Activated naive CD4-positive, alpha-beta T cell treated with anti-CD3 and anti-CD28 coated beads, Interleukin-2, amount 10 ng/mL, durations not matched to agents 7 days and 5 days (primary cell): Measurements from ENCODE around the gene TNNI3.

Experiments used
- CTCF ChIA-PET: fragments of 350-600 bp; sonication (Branson Sonifier 250); formaldehyde crosslinking; loops from one replicate; lab custom pipeline; 2021; ENCODE audit warnings: antibody characterized with exemption; lab: Charles Lee
- DNase-seq: peaks from one replicate; pipeline ENCODE4 v3.0.0-alpha.2; 2020
- H3K27ac Mint-ChIP-seq: one replicate; pipeline ENCODE4 v1.8.0; 2021; ENCODE audit warnings: mild to moderate bottlenecking, moderate library complexity, mixed read lengths
- H3K27me3 Mint-ChIP-seq: one replicate; pipeline ENCODE4 v1.8.0; 2021; ENCODE audit warnings: mild to moderate bottlenecking, mixed read lengths
- H3K36me3 Mint-ChIP-seq: one replicate; pipeline ENCODE4 v1.8.0; 2021; ENCODE audit warnings: mixed read lengths
- H3K4me1 Mint-ChIP-seq: one replicate; pipeline ENCODE4 v1.8.0; 2021; ENCODE audit warnings: mixed read lengths
- H3K4me3 Mint-ChIP-seq: one replicate; pipeline ENCODE4 v1.8.0; 2021; ENCODE audit warnings: mild to moderate bottlenecking, moderate library complexity, mixed read lengths
- H3K9me3 Mint-ChIP-seq: one replicate; pipeline ENCODE4 v1.8.0; 2021; ENCODE audit warnings: mixed read lengths

TNNI3 gene

DNA sequence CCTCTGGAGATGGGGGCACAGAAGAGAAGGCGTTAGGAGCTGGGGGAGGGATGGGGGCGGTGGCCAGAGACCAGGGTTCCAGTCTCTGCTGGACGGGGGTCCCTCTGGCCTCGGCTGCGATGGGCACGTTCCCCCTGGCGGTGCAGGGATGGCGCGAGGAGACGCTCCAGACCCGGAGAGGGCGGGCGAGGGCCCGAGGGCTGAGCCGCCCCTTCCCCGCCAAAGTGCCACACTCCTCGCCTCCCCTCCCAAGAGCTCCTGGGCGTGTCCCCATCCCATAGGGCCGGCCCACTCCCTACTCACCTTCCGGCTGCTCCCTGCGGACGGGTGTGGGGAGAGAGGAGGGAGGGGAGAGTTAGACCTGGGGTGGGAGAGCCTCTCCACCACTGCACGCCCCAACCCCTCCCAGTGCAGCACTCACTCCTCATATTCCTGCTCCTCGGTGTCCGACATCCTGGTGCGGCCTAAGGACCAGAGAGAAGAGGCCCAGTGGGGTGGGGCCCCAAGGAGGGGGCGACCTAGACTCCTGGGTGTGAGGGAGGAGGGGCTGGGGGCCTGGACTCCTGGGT is 10.7 kb downstream of the TNNI3 start:
- peaks cover 6% of the 10 kb centered on the region for H3K9me3 Mint-ChIP-seq
- no peaks in the 10 kb centered on the region for H3K36me3 Mint-ChIP-seq
- H3K27ac Mint-ChIP-seq = no peak overlapping the region
- DNase-seq = no peak
- H3K4me1 Mint-ChIP-seq = peaks cover 8% of the 10 kb centered on the region
- peaks cover 93% of the 10 kb centered on the region for H3K27me3 Mint-ChIP-seq
- CTCF ChIA-PET = interaction anchor here (2.5 kb wide), 1 partner anchor 13 kb away, joined by 16 read pairs; no protein-coding TSS in a partner anchor
- no peak overlapping the region for H3K4me3 Mint-ChIP-seq

GRCh38 chr19:55146078-55146704 is 11.3 kb downstream of the TNNI3 start:
- H3K4me1 Mint-ChIP-seq = peaks cover 9% of the 10 kb centered on the region
- H3K27me3 Mint-ChIP-seq = peaks cover 93% of the 10 kb centered on the region
- no peak overlapping the region for H3K4me3 Mint-ChIP-seq
- H3K36me3 Mint-ChIP-seq = no peaks in the 10 kb centered on the region
- H3K9me3 Mint-ChIP-seq = no peaks in the 10 kb centered on the region
- no peak overlapping the region for H3K27ac Mint-ChIP-seq
- peak; percentile 43 for DNase-seq
- CTCF ChIA-PET = interaction anchor here (2.5 kb wide), 1 partner anchor 14 kb away, joined by 16 read pairs; no protein-coding TSS in a partner anchor

DNA sequence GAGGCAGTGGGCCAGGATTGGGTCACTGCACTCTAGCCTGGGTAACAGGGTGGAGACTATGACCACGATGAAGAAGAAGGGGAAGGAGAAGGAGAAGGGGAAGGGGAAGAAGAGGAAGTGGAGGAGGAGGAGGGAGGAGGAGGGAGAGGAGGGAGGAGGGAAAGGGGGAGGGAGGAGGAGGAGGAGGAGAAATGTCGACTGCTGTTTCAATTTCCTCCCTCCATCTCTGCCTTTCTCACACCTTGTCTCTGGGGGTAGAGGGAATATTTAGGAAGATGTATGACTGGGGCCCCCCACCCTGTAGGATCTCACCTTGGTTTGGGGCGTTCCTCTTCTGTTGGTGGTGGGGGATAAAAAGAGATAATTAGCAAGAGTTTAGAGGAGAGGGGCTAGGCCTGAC is 12.3 kb downstream of the TNNI3 start:
- DNase-seq = no peak
- H3K36me3 Mint-ChIP-seq = no peaks in the 10 kb centered on the region
- H3K4me1 Mint-ChIP-seq = peaks cover 10% of the 10 kb centered on the region
- H3K4me3 Mint-ChIP-seq = no peak overlapping the region
- no peaks in the 10 kb centered on the region for H3K9me3 Mint-ChIP-seq
- peaks cover 99% of the 10 kb centered on the region for H3K27me3 Mint-ChIP-seq
- CTCF ChIA-PET = interaction anchor here (2.5 kb wide), 1 partner anchor 15 kb away, joined by 13 read pairs; no protein-coding TSS in a partner anchor
- no peak overlapping the region for H3K27ac Mint-ChIP-seq

DNA sequence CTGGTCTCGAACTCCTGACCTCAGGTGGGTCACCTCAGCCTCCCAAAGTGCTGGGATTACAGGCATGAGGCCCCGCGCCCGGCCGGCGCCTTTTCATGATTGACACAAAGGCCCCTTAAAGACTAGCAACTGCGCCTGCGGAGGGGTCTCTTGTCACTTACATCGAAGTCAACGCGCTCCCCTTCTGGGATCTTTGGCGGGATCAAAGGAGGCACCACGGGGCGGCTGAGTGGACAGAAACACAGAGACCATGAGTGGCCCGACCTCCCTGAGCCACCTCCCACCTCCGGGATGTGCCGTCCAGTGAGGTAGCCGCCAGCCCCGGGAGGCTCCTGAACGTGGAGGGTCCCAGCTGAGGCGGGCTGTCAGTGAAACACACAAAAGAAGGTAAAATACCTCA is 15.8 kb downstream of the TNNI3 start:
- peaks cover 10% of the 10 kb centered on the region for H3K4me1 Mint-ChIP-seq

DNA sequence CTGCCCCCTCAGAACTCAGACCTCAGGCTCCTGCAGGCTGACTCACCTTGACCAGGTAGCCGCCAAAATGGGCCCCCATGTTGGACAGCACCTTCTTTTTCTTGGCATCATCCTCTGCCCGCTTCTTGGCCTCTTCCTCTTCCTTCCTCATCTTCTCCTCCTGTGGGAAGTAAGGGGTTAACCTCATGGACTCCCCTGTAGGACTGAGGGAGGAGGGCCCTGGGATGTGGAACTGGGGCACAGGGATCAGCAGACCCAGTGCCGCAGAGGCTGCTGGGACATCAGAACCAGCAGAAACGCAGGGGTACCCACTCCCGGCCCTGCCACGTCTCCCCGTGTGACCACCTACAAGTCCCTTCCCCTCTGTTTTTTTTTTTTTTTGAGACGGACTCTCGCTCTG is 19.6 kb downstream of the TNNI3 start:
- peaks cover 4% of the 10 kb centered on the region for H3K4me1 Mint-ChIP-seq
- peaks cover 81% of the 10 kb centered on the region for H3K27me3 Mint-ChIP-seq
- no peak overlapping the region for H3K4me3 Mint-ChIP-seq
- DNase-seq = no peak
- H3K27ac Mint-ChIP-seq = peak overlapping the region; percentile 33
- CTCF ChIA-PET = interaction anchor here (1.2 kb wide), 1 partner anchor 48 kb away, joined by 3 read pairs; no protein-coding TSS in a partner anchor
- no peaks in the 10 kb centered on the region for H3K36me3 Mint-ChIP-seq
- H3K9me3 Mint-ChIP-seq = no peaks in the 10 kb centered on the region

More for the DNA sequence above, 15.8 kb downstream of the TNNI3 start:
- Mint-ChIP-seq H3K9me3 (no peaks in the 10 kb centered on the region), H3K27ac (no peak overlapping the region), H3K36me3 (no peaks in the 10 kb centered on the region), H3K27me3 (peaks cover 85% of the 10 kb centered on the region), H3K4me3 (no peak overlapping the region)
- CTCF ChIA-PET = interaction anchor here (0.7 to 3.0 kb wide), 17 partner anchors 14 to 491 kb away, joined by 3 to 27 read pairs (median 4); no protein-coding TSS in a partner anchor
- DNase-seq = no peak

- Mint-ChIP-seq H3K36me3 (no peaks in the 10 kb centered on the region), H3K9me3 (no peaks in the 10 kb centered on the region), H3K27me3 (peaks cover 79% of the 10 kb centered on the region), H3K27ac (no peak overlapping the region), H3K4me3 (no peak overlapping the region), H3K4me1 (peaks cover 4% of the 10 kb centered on the region)
- DNase-seq = no peak
- CTCF ChIA-PET = interaction anchor here (1.1 to 3.1 kb wide), 3 partner anchors 24 to 255 kb away, joined by 3 to 20 read pairs (median 4); no protein-coding TSS in a partner anchor
These were observed 21.0 kb downstream of the TNNI3 start for GRCh38 chr19:55136399-55137102.

- H3K9me3 Mint-ChIP-seq = no peaks in the 10 kb centered on the region
- peaks cover 75% of the 10 kb centered on the region for H3K27me3 Mint-ChIP-seq
- CTCF ChIA-PET = interaction anchor here (0.6 to 3.1 kb wide), 4 partner anchors 30 to 1552 kb away, joined by 3 to 20 read pairs (median 4); no protein-coding TSS in a partner anchor
- DNase-seq = no peak
- H3K36me3 Mint-ChIP-seq = no peaks in the 10 kb centered on the region
- H3K4me1 Mint-ChIP-seq = peaks cover 2% of the 10 kb centered on the region
- H3K27ac Mint-ChIP-seq = no peak overlapping the region
- no peak overlapping the region for H3K4me3 Mint-ChIP-seq
These were observed 22.8 kb downstream of the TNNI3 start for GRCh38 chr19:55134736-55135135.

GRCh38 chr19:55133639-55134444 is 23.7 kb downstream of the TNNI3 start:
- Mint-ChIP-seq H3K9me3 (no peaks in the 10 kb centered on the region), H3K4me1 (peaks cover 2% of the 10 kb centered on the region), H3K4me3 (no peak overlapping the region), H3K36me3 (no peaks in the 10 kb centered on the region), H3K27ac (no peak overlapping the region), H3K27me3 (peaks cover 78% of the 10 kb centered on the region)
- CTCF ChIA-PET = interaction anchor here (1.2 kb wide), 2 partner anchors 41 to 480 kb away, joined by 3 read pairs; no protein-coding TSS in a partner anchor
- no peak for DNase-seq

DNA sequence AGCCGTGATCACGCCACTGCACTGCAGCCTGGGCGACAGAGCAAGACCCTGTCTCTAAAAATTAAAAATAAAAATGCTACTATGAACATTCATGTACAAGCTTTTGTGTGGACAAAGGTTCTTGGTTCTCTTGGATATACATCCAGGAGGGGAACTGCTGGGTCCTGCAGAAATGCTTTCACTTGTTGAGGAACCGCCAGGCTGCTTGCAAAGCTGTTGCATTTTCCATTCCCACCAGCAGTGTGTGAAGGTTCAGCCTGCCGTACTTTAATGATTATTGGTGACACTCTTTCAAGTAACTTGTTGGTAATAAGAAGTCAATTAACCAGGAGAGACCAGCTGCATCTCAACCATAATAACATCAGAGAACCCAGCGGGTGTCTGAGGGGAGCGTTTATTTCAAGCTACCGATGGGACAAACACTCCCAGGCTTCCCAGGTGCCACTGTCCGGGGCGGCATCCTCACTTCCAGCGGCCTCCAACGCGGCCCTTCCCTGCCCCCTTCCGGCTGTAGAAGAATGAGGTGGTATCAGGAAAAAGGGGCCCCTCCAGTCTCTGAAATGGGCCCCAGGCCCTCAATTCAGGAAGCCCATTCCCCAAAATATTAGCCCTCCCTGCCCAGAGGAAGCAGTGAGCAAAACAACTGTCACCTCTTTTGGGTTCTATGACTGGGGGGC is 24.9 kb downstream of the TNNI3 start:
- H3K27me3 Mint-ChIP-seq = peaks cover 76% of the 10 kb centered on the region
- no peak overlapping the region for H3K4me3 Mint-ChIP-seq
- H3K36me3 Mint-ChIP-seq = no peaks in the 10 kb centered on the region
- CTCF ChIA-PET = interaction anchor here (0.7 to 1.2 kb wide), 6 partner anchors 42 to 479 kb away, joined by 3 to 10 read pairs (median 3); no protein-coding TSS in a partner anchor
- H3K9me3 Mint-ChIP-seq = no peaks in the 10 kb centered on the region
- H3K4me1 Mint-ChIP-seq = peaks cover 2% of the 10 kb centered on the region
- peak; percentile 45 for DNase-seq
- H3K27ac Mint-ChIP-seq = no peak overlapping the region

DNA sequence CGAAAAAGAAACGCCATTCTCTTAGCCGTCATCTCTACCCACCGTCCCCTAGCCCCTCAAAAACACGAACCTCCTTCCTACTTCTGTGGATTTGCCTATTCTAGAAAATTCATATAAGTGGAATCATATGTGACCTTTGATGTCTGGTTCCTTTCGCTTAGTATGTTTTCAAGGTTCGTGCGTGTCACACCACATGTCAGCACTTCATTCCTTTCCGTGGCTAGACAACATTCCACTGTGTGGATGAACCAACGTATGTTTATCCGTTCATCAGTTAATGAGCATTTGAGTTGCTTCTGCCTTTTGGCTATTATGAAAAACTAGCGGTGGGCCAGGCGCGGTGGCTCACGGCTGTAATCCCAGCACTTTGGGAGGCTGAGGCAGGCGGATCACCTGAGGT is 26.1 kb downstream of the TNNI3 start:
- H3K36me3 Mint-ChIP-seq = no peaks in the 10 kb centered on the region
- peaks cover 73% of the 10 kb centered on the region for H3K27me3 Mint-ChIP-seq
- DNase-seq = no peak
- no peaks in the 10 kb centered on the region for H3K9me3 Mint-ChIP-seq
- H3K27ac Mint-ChIP-seq = no peak overlapping the region
- peaks cover 2% of the 10 kb centered on the region for H3K4me1 Mint-ChIP-seq
- H3K4me3 Mint-ChIP-seq = no peak overlapping the region
- CTCF ChIA-PET = no interaction called here

DNA sequence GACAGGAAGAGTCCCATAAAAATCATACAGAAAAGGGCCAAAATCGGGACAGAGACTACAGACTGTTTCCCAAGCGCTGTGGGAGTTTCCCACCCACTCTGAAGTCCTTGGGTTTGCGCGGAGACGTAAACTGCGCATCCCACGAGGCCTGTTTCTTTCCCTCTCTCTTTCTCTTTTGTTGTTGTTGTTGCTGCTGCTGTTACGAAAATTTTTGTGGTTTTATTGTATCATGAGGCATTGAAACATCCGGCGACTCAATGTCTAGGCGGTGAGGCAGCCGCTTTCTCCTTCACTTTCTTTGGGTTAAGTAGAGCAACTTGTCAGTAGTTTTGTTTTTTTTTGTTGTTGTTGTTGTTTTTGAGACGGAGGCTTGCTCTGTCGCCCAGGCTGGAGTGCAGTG is 38.5 kb downstream of the TNNI3 start:
- H3K4me1 Mint-ChIP-seq = peaks cover 52% of the 10 kb centered on the region
- peak; percentile 38 for DNase-seq
- no peaks in the 10 kb centered on the region for H3K9me3 Mint-ChIP-seq
- H3K4me3 Mint-ChIP-seq = peak overlapping the region; percentile 84
- CTCF ChIA-PET = no interaction called here
- H3K36me3 Mint-ChIP-seq = peaks cover 14% of the 10 kb centered on the region
- peaks cover 24% of the 10 kb centered on the region for H3K27me3 Mint-ChIP-seq
- peak overlapping the region; percentile 91 for H3K27ac Mint-ChIP-seq

DNA sequence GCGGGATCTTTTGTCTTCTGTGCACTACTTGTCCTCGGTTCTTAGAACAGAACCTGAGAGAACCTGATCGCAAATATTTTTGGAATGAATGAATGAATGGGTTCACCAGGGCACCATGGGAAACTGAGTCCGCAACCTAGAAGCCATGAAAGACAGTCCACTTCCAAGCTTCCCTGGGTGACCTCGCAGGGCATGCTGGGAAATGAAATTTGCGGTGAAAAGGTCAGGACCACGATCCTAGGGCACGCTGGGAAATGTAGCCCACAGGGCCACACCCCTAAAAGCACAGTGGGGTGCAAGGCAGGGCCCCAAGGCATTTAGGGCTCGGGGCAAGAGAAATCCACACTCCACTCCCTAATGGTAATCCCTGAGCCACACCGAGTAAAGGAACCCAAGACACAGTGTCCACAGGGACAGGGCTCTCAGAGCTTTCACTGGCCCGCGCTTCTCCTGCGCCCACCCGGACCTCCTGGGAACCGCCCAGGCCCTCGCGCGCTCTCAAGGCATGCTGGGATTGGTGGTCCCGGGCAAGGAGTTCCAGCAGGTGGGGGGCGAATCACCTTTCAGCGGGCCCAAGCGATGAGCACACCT is 39.0 kb downstream of the TNNI3 start:
- CTCF ChIA-PET = interaction anchor here (1.1 to 1.3 kb wide), 2 partner anchors 22 to 1191 kb away, joined by 3 to 4 read pairs; no protein-coding TSS in a partner anchor
- H3K4me1 Mint-ChIP-seq = peaks cover 52% of the 10 kb centered on the region

More for the DNA sequence above, 39.0 kb downstream of the TNNI3 start:
- Mint-ChIP-seq H3K27ac (peak overlapping the region; percentile 91), H3K27me3 (peaks cover 19% of the 10 kb centered on the region), H3K4me3 (peak overlapping the region; percentile 84), H3K36me3 (peaks cover 14% of the 10 kb centered on the region), H3K9me3 (no peaks in the 10 kb centered on the region)
- DNase-seq = peak; percentile 41
